MM.1S (cell line): ENCODE measurements around the gene CHRNA4.

Source experiments
- DNase-seq: peaks from one replicate; pipeline ENCODE4 v3.0.0-alpha.2; 2015
- H2AFZ ChIP-seq: fragments of 300-600 bp; sonication (generic); 2 replicates; pipeline ENCODE4 v1.6.0; 2016; ENCODE audit warnings: antibody characterized with exemption, low read length
- H3F3A ChIP-seq: fragments of 300-600 bp; sonication (generic); 2 replicates; pipeline ENCODE4 v1.6.1; 2016; ENCODE audit warnings: mild to moderate bottlenecking, antibody characterized with exemption, low read length, moderate library complexity, mixed read lengths; ENCODE audit not compliant: insufficient read depth
- H3K27ac ChIP-seq: fragments of 300-600 bp; sonication (generic); 2 replicates; pipeline ENCODE4 v1.5.1; 2016; ENCODE audit warnings: mild to moderate bottlenecking, low read length
- H3K27me3 ChIP-seq: fragments of 300-600 bp; sonication (generic); replicated peaks from 2 replicates; pipeline ENCODE4 v1.6.0; 2016; ENCODE audit warnings: low read length; ENCODE audit not compliant: insufficient read depth
- H3K36me3 ChIP-seq: fragments of 300-600 bp; sonication (generic); replicated peaks from 2 replicates; pipeline ENCODE4 v1.6.1; 2016; ENCODE audit warnings: mild to moderate bottlenecking, low read length, mixed read lengths; ENCODE audit not compliant: insufficient read depth
- H3K4me1 ChIP-seq: fragments of 300-600 bp; sonication (generic); 2 replicates; pipeline ENCODE4 v1.6.1; 2016; ENCODE audit warnings: low read length, mixed read lengths
- H3K4me2 ChIP-seq: fragments of 300-600 bp; sonication (generic); 2 replicates; pipeline ENCODE4 v1.6.0; 2016; ENCODE audit warnings: low read depth, low read length
- H3K4me3 ChIP-seq: fragments of 300-600 bp; sonication (generic); 2 replicates; pipeline ENCODE4 v1.5.1; 2016; ENCODE audit warnings: low read length, mixed read lengths
- H3K79me2 ChIP-seq: fragments of 300-600 bp; sonication (generic); 2 replicates; pipeline ENCODE4 v1.6.1; 2016; ENCODE audit warnings: mixed run types, low read length, mixed read lengths
- H3K9ac ChIP-seq: fragments of 300-600 bp; sonication (generic); 2 replicates; pipeline ENCODE4 v1.6.1; 2016; ENCODE audit warnings: low read length, mixed read lengths
- H3K9me2 ChIP-seq: fragments of 300-600 bp; sonication (generic); replicated peaks from 2 replicates; pipeline ENCODE4 v1.6.1; 2016; ENCODE audit warnings: mild to moderate bottlenecking, low read length, mixed read lengths; ENCODE audit not compliant: insufficient read depth
- H3K9me3 ChIP-seq: fragments of 300-600 bp; sonication (generic); replicated peaks from 2 replicates; pipeline ENCODE4 v1.6.1; 2016; ENCODE audit warnings: mild to moderate bottlenecking, low read length, mixed read lengths; ENCODE audit not compliant: insufficient read depth
- H4K20me1 ChIP-seq: fragments of 300-600 bp; sonication (generic); 2 replicates; pipeline ENCODE4 v1.6.1; 2016; ENCODE audit warnings: mild to moderate bottlenecking, low read length, moderate library complexity, mixed read lengths; ENCODE audit not compliant: insufficient read depth
- CTCF ChIP-seq: fragments of 300-600 bp; sonication (generic); IDR thresholded peaks from 2 replicates; pipeline ENCODE4 v1.5.1; 2016; ENCODE audit warnings: antibody characterized with exemption, low read length, mixed read lengths
- EZH2 ChIP-seq: fragments of 300-600 bp; sonication (generic); optimal IDR thresholded peaks from 2 replicates; pipeline ENCODE3; 2017; ENCODE audit warnings: low read depth, mild to moderate bottlenecking, antibody characterized with exemption, low read length, mixed read lengths
- EZH2phosphoT487 ChIP-seq: fragments of 300-600 bp; sonication (generic); IDR thresholded peaks from 2 replicates; pipeline ENCODE4 v1.6.1; 2018; ENCODE audit warnings: antibody characterized with exemption, low read length

The CHRNA4 gene

DNA sequence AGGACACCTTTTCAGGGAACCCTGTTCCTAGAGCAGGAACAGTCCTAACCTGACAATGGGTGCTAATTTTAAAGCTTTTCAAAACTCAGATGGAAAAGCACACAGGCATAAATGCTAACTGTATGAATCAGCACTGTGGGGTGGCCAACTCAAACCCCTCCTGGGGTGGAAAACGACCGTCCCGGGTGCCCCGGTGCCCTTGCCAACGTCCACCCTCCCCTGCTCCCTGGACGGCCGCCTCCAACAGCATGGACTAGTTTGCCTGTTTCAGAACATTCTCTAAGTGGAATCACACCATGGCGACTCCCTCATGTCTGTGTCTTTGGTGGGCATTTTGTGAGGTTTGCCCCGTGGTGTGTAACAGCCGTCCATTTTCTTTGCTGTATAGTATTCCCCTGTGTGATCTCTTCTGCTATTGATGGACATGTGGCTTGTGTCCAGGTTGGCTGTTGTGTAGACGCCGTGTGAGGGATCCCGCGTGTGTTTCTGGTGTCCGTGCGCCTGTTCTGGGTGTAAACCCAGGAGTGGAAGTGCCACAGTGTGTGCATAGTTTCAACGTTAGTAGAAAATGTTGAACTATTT is 62.3 kb downstream of the CHRNA4 start:
- no peak for DNase-seq
- H3K9me3 ChIP-seq: no peaks in the 10 kb centered on the region
- no peaks in the 10 kb centered on the region for H3K9me2 ChIP-seq
- H3K36me3 ChIP-seq: no peaks in the 10 kb centered on the region
- no peak overlapping the region for H3K4me3 ChIP-seq
- H3K9ac ChIP-seq: no peak overlapping the region
- H4K20me1 ChIP-seq: no peaks in the 10 kb centered on the region
- TF ChIP-seq EZH2phosphoT487: no peak
- no peak for TF ChIP-seq EZH2
- no peak for TF ChIP-seq CTCF
- no peak overlapping the region for H2AFZ ChIP-seq
- H3K27ac ChIP-seq: no peak overlapping the region
- no peak overlapping the region for H3K4me2 ChIP-seq
- H3K4me1 ChIP-seq: no peaks in the 10 kb centered on the region
- no peaks in the 10 kb centered on the region for H3K79me2 ChIP-seq
- H3F3A ChIP-seq: no peaks in the 10 kb centered on the region
- H3K27me3 ChIP-seq: peaks cover 91% of the 10 kb centered on the region

DNA sequence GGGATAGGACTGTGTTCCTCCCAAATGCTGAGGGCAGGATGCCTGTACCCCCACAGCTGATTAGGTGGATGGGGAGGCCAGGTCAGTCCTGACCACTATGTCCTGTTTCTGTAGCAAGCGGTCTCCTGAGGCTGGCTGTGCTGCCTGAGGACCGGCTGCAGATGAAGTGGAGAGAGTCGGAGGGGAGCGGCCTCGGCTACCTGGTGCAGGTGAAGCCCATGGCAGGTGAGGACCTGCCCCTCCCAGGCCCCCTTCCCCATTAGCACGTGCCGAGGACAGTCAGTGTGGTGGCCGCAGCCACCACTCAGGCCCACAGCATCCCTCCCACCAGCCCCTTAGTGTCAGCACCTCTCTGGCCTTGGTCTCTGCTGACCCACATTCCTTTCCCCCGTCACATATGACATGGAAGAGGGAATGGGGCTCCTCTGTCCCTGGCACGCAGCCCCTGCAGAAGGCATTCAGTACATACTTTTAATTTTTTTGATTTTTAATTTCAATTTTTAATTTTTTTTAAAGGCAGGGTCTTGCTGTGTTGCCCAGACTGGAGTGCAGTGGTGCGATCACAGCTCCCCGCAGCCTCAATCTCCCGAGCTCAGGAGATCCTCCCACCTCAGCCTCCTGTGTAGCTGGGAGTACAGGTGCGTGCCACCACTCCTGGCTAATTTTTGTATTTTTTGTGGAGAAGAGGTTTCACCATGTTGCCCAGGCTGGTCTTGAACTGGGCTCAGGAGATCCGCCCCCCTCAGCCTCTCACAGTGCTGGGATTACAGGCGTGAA is 63.2 kb downstream of the CHRNA4 start:
- Histone ChIP-seq H3K36me3 (no peaks in the 10 kb centered on the region), H3F3A (no peaks in the 10 kb centered on the region), H4K20me1 (no peaks in the 10 kb centered on the region), H3K4me1 (no peaks in the 10 kb centered on the region), H2AFZ (no peak overlapping the region), H3K9me3 (no peaks in the 10 kb centered on the region), H3K9me2 (no peaks in the 10 kb centered on the region), H3K4me3 (no peak overlapping the region), H3K4me2 (no peak overlapping the region), H3K9ac (no peak overlapping the region), H3K27me3 (peaks cover 94% of the 10 kb centered on the region), H3K79me2 (no peaks in the 10 kb centered on the region), H3K27ac (no peak overlapping the region)
- TF ChIP-seq EZH2phosphoT487 (no peak), CTCF (no peak)
- no peak for DNase-seq

DNA sequence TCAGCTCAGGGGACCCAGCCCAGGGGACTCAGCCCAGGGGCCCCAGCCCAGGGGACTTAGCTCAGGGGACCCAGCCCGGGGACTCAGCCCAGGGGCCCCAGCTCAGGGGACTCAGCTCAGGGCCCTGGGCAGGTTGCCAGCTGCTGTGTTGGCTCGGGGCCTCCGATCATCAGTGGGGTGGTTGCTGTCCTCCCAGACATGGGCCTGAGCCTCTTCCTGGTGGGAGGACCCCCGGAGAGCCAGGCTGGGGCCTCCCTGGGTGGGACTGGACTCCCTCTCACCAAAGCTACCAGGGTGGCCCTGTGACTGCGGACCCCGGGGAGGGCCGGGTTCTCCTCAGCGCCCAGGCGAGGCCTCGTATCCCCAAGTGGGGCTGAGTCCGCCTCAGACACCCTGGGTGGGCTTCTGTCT is 63.8 kb downstream of the CHRNA4 start:
- Histone ChIP-seq H3K79me2 (no peaks in the 10 kb centered on the region), H3F3A (no peaks in the 10 kb centered on the region), H3K9me2 (no peaks in the 10 kb centered on the region), H3K27me3 (peaks cover 93% of the 10 kb centered on the region), H3K4me2 (no peak overlapping the region), H4K20me1 (no peaks in the 10 kb centered on the region), H3K9me3 (no peaks in the 10 kb centered on the region), H3K36me3 (no peaks in the 10 kb centered on the region), H3K9ac (no peak overlapping the region), H3K4me3 (no peak overlapping the region), H3K27ac (no peak overlapping the region), H3K4me1 (no peaks in the 10 kb centered on the region), H2AFZ (no peak overlapping the region)
- no peak for DNase-seq
- TF ChIP-seq EZH2phosphoT487 (no peak), CTCF (no peak), EZH2 (no peak)
